Suprapubic skin (tissue), 3 donors: Measurements from ENCODE around the gene RNF150.

ENCODE experiments used
- CTCF ChIP-seq, 2 donors: fragments of 200-600 bp in 1 of 2; fragments of 450-650 bp in 1 of 2; sonication (generic) in 1 of 2; IDR thresholded peaks; one replicate each; pipeline ENCODE4 v1.5.1; 2016 to 2019; ENCODE audit warnings: antibody characterized with exemption in 2 of 2, mild to moderate bottlenecking in 1 of 2, moderate library complexity in 1 of 2
- EP300 ChIP-seq: sonication (generic); formaldehyde crosslinking; IDR thresholded peaks from one replicate; pipeline ENCODE4 v1.6.1; 2017; ENCODE audit warnings: antibody characterized with exemption
- POLR2A ChIP-seq, 2 donors: fragments of 450-650 bp; IDR thresholded peaks; one replicate each; pipeline ENCODE4 v1.6.1; 2017; ENCODE audit warnings: antibody characterized with exemption in 2 of 2, mild to moderate bottlenecking in 2 of 2, moderate library complexity in 2 of 2

DNA sequence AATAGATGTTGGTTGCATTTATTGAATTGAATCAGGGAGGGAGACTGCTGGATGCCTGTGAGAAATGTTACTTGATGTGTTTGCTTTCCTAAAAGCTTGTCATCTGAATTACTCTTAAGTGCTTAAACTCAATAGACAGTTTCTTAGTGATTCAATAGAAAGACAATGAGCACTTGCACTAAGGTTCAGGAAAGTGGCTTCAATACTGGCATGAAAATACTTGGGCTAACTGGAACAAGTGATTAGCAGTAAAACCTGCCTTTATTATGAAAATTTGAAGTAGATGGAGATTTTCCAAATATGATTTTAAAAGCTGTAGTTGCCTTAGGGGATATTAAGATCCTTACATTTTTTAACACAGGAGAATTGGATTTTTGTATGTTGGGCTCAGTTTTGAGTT, 123.3 kb downstream of the RNF150 start:
- no peak for TF ChIP-seq CTCF (IDR thresholded peaks at IDR 0.05)
- TF ChIP-seq POLR2A (IDR thresholded peaks at IDR 0.05): no peak
- TF ChIP-seq EP300: no peak
